K562 (cell line): Measurements from ENCODE around the gene ARL11. TPM values are rescaled to one million over a fixed set of nuclear protein-coding genes. Genes with fewer than 3 reads are reported as not detected.
"Not testable (repeated sequence)": the region's sequence is repeated elsewhere in the genome, so short reads cannot be mapped to it uniquely, and the experiment has no call there.

Experiments
- ATAC-seq: fragments of 200-7000 bp; cut with Tn5 transposase; 3 replicates; pipeline ENCODE4 v1.9.1; 2020; ENCODE audit warnings: moderate library complexity
- BruUV-seq: library from RNA; stranded (reverse); fragments of 400-500 nt; replicated peaks from 2 replicates; lab custom pipeline; 2021; lab: Mats Ljungman, UMichigan
- CTCF ChIA-PET: fragments of 300-600 bp; formaldehyde crosslinking; extraction: SDS; loops from one replicate; lab custom pipeline; 2021; ENCODE audit warnings: low intra/inter-chr PET ratio; lab: Yijun Ruan, JAX
- POLR2A ChIA-PET: fragments of 300-600, 350-650 bp; sonication (Branson Sonifier 250); formaldehyde crosslinking; extraction: SDS; loops from one replicate; lab custom pipeline; 2021; ENCODE audit warnings: antibody characterized with exemption, inconsistent platforms; lab: Yijun Ruan, JAX
- DNase-seq, 4 experiments: peaks; one replicate each; pipeline versions ENCODE4 v3.0.0 to v3.0.0-alpha.2; 2011 to 2018; ENCODE audit warnings: low spot score in 3 of 4, mixed read lengths in 3 of 4; ENCODE audit errors: extremely low read depth in 1 of 4
- FAIRE-seq: peaks from 2 replicates; lab custom pipeline; 2011; peaks lifted over from hg19 to GRCh38; lab: Jason Lieb, UNC
- H2AFZ ChIP-seq: 2 replicates; pipeline ENCODE4 v1.6.0; 2011; ENCODE audit warnings: low read depth, low read length, control low read depth, inconsistent platforms
- H3K27ac ChIP-seq: fragments of 200-600 bp; 3 replicates; pipeline ENCODE4 v1.8.0; 2011; ENCODE audit warnings: low read depth, mild to moderate bottlenecking, control low read depth, inconsistent platforms, low read length, moderate library complexity, mixed read lengths; ENCODE audit errors: extremely low read depth
- H3K27me3 ChIP-seq, 2 experiments: fragments of 300-600 bp in 1 of 2; 2 replicates in 1 of 2; 3 replicates in 1 of 2; pipeline versions ENCODE4 v1.6.0 to v1.8.0; 2011; ENCODE audit warnings: inconsistent platforms in 2 of 2, low read length in 2 of 2, mild to moderate bottlenecking in 1 of 2, mixed read lengths in 1 of 2, moderate library complexity in 1 of 2; ENCODE audit not compliant: control insufficient read depth in 2 of 2, insufficient read depth in 2 of 2
- H3K36me3 ChIP-seq: fragments of 300-600 bp; 3 replicates; pipeline ENCODE4 v1.8.0; 2011; ENCODE audit warnings: mild to moderate bottlenecking, low read length, inconsistent platforms; ENCODE audit not compliant: control insufficient read depth, insufficient read depth
- H3K4me1 ChIP-seq, 2 experiments: fragments of 200-600 bp in 1 of 2; replicated peaks in 1 of 2; 2 replicates in 1 of 2; 3 replicates in 1 of 2; pipeline versions ENCODE4 v1.5.1 to v1.8.0; 2011; ENCODE audit warnings: inconsistent platforms in 2 of 2, low read length in 2 of 2, mild to moderate bottlenecking in 1 of 2, mixed read lengths in 1 of 2, moderate library complexity in 1 of 2; ENCODE audit not compliant: control insufficient read depth in 2 of 2, insufficient read depth in 2 of 2
- H3K4me2 ChIP-seq: 2 replicates; pipeline ENCODE4 v1.6.1; 2011; ENCODE audit warnings: low read length, control low read depth, inconsistent platforms, mixed read lengths; ENCODE audit not compliant: insufficient read depth
- H3K4me3 ChIP-seq: fragments of 200-600 bp; sonication (generic), shearing (Covaris generic); 2 replicates; pipeline ENCODE4 v1.5.1; 2016; ENCODE audit warnings: control low read depth, inconsistent platforms
- H3K79me2 ChIP-seq: fragments of 200-600 bp; 3 replicates; pipeline ENCODE4 v1.8.0; 2011; ENCODE audit warnings: low read length, inconsistent platforms; ENCODE audit not compliant: control insufficient read depth, insufficient read depth
- H3K9ac ChIP-seq, 2 experiments: 2 replicates each; pipeline versions ENCODE4 v1.6.0 to v1.6.1; 2011; ENCODE audit warnings: low read depth in 2 of 2, low read length in 2 of 2, control low read depth in 1 of 2, inconsistent platforms in 1 of 2, mild to moderate bottlenecking in 1 of 2, mixed read lengths in 1 of 2; ENCODE audit not compliant: insufficient read depth in 1 of 2
- H3K9me1 ChIP-seq: one replicate; pipeline ENCODE4 v1.6.0; 2011; ENCODE audit warnings: inconsistent platforms, mild to moderate bottlenecking, low read length, moderate library complexity; ENCODE audit not compliant: control insufficient read depth, insufficient read depth
- H3K9me3 ChIP-seq: replicated peaks from 2 replicates; pipeline ENCODE4 v1.5.1; 2011; ENCODE audit warnings: low read depth, low read length, inconsistent platforms; ENCODE audit not compliant: control insufficient read depth, insufficient read depth
- H4K20me1 ChIP-seq: replicated peaks from 2 replicates; pipeline ENCODE4 v1.6.1; 2011; ENCODE audit warnings: low read length, inconsistent platforms, mixed read lengths; ENCODE audit not compliant: control insufficient read depth, insufficient read depth
- ADNP ChIP-seq: fragments of 200-800 bp; sonication (Bioruptor generic); IDR thresholded peaks from 2 replicates; pipeline ENCODE4 v1.6.1; 2016; ENCODE audit warnings: missing genetic modification characterization, missing compliant biosample characterization
- ATF7 ChIP-seq: fragments of 450-650 bp; IDR thresholded peaks from 2 replicates; pipeline ENCODE4 v1.7.1; 2014; ENCODE audit warnings: mild to moderate bottlenecking, moderate library complexity
- HNRNPLL ChIP-seq: fragments of 200-400 bp; formaldehyde crosslinking; IDR thresholded peaks from 2 replicates; pipeline ENCODE4 v1.6.1; 2017; ENCODE audit warnings: low read length, low read depth, mild to moderate bottlenecking; ENCODE audit not compliant: poor library complexity, severe bottlenecking
- MAX ChIP-seq: sonication (generic); formaldehyde crosslinking; IDR thresholded peaks from 2 replicates; pipeline ENCODE4 v1.9.0; 2022; ENCODE audit warnings: mild to moderate bottlenecking, missing genetic modification reagents
- MTA2 ChIP-seq: fragments of 450-650 bp; IDR thresholded peaks from 2 replicates; pipeline ENCODE4 v1.6.1; 2016; ENCODE audit warnings: low read depth
- OTX1 ChIP-seq: fragments of 450-650 bp; formaldehyde crosslinking; IDR thresholded peaks from 2 replicates; pipeline ENCODE4 v1.4.0; 2022; ENCODE audit warnings: mild to moderate bottlenecking
- PHTF2 ChIP-seq: fragments of 250-450 bp; sonication (Bioruptor Pico); IDR thresholded peaks from 2 replicates; pipeline ENCODE4 v1.5.0; 2021; ENCODE audit warnings: mild to moderate bottlenecking
- RFX1 ChIP-seq: fragments of 450-650 bp; IDR thresholded peaks from 2 replicates; pipeline ENCODE4 v1.6.1; 2016; ENCODE audit warnings: mild to moderate bottlenecking, moderate library complexity
- RFX7 ChIP-seq: fragments of 250-450 bp; sonication (Bioruptor Pico); IDR thresholded peaks from 2 replicates; pipeline ENCODE4 v1.5.1; 2021; ENCODE audit warnings: mild to moderate bottlenecking
- ZBTB34 ChIP-seq: fragments of 250-450 bp; sonication (Bioruptor Pico); IDR thresholded peaks from 2 replicates; pipeline ENCODE4 v1.8.0; 2021; ENCODE audit warnings: mild to moderate bottlenecking, moderate library complexity
- ZC3H8 ChIP-seq: fragments of 450-650 bp; IDR thresholded peaks from 2 replicates; pipeline ENCODE4 v1.6.1; 2017
- ZNF280B ChIP-seq: fragments of 250-450 bp; sonication (Bioruptor Pico); IDR thresholded peaks from 2 replicates; pipeline ENCODE4 v1.5.1; 2021; ENCODE audit warnings: mild to moderate bottlenecking
- WGBS: fragments of 100-300 bp; shearing (Covaris generic); methylation state at CpG from one replicate; pipeline ENCODE4 v1.1.6; 2016; ENCODE audit warnings: low coverage, mixed read lengths; ENCODE audit not compliant: insufficient coverage; ENCODE audit errors: missing lambda C conversion rate; 5-methylcytosine and 5-hydroxymethylcytosine counted together
- in situ Hi-C: fragments of 300-500 bp; cut with MboI; formaldehyde crosslinking; loops from 4 replicates; pipeline ENCODE4 v1.15.0; 2018; ENCODE audit warnings: inconsistent platforms, mixed read lengths
- intact Hi-C: fragments of 100-400 bp; cut with micrococcal nuclease; formaldehyde crosslinking; loops from 2 replicates; pipeline ENCODE4 v1.14.2; 2022
- polyA plus RNA-seq, 8 experiments: library from polyadenylated mRNA; depleted of rRNA in 4 of 8; stranded (reverse) in 5 of 8; unstranded in 3 of 8; fragments of >200 nt; fragmentation: Nextera tagmentation in 2 of 8; fragmentation: Illumina TruSeq in 1 of 8; extraction: Ambion mirVana in 2 of 8; extraction: Trizol in 1 of 8; gene quantifications; 2 replicates each; pipeline versions ENCODE4 v1.2.1 to v1.2.3, GENCODE V29; 2011 to 2014; ENCODE audit warnings: inconsistent platforms in 1 of 8, missing spikeins in 1 of 8
- total RNA-seq, 7 experiments: library from RNA; depleted of rRNA in 6 of 7; stranded (reverse); fragments of >200 nt in 6 of 7; fragmentation: Illumina TruSeq in 2 of 7; extraction: Trizol in 2 of 7; gene quantifications; 2 replicates each; pipeline versions ENCODE4 v1.2.1 to v1.2.3, GENCODE V29; 2011 to 2021; ENCODE audit warnings: low replicate concordance in 1 of 7

ARL11 gene
- total and polyA plus RNA-seq, 9 of the 15 experiments (the other 6 are each of a cell fraction or from before 2014, with no cell fraction given), result 0.18 to 0.87 (median 0.45) TPM

GRCh38 chr13:49610176-49610575, 18.1 kb upstream of the ARL11 start:
- no peak for TF ChIP-seq ZBTB34
- no peak for TF ChIP-seq HNRNPLL
- TF ChIP-seq RFX1, result no peak
- no peak for TF ChIP-seq RFX7 (CRISPR knock-in tag)
- TF ChIP-seq MAX (CRISPR knock-in tag), result no peak
- TF ChIP-seq PHTF2 (CRISPR knock-in tag), result no peak
- TF ChIP-seq ADNP (tag), result no peak
- no peak for TF ChIP-seq OTX1 (CRISPR knock-in tag)
- no peak for TF ChIP-seq ATF7
- TF ChIP-seq MTA2, result no peak
- TF ChIP-seq ZC3H8, result no peak
- TF ChIP-seq ZNF280B (CRISPR knock-in tag), result no peak
- H3K4me3 ChIP-seq, result no peak overlapping the region
- H3K4me2 ChIP-seq, result no peak overlapping the region
- FAIRE-seq (no peak), ATAC-seq (no peak), DNase-seq (no peak)
- H3K9ac ChIP-seq, result no peak overlapping the region
- intact Hi-C loops (no loop called here), in situ Hi-C loops (loop anchor here (5.0 to 10.0 kb wide), 2 partner anchors 185 to 303 kb away; no protein-coding TSS in a partner anchor)
- no peak overlapping the region for H2AFZ ChIP-seq
- 38% methylated on average over 1 of the region's 1 CpG for WGBS
- no peaks in the 10 kb centered on the region for H4K20me1 ChIP-seq
- H3K9me3 ChIP-seq, result no peaks in the 10 kb centered on the region
- H3K27ac ChIP-seq, result no peak overlapping the region
- H3K4me1 ChIP-seq, result no peaks in the 10 kb centered on the region
- POLR2A ChIA-PET, result no interaction called here
- CTCF ChIA-PET, result no interaction called here
- H3K36me3 ChIP-seq, result no peaks in the 10 kb centered on the region
- H3K27me3 ChIP-seq, result no peaks in the 10 kb centered on the region
- H3K9me1 ChIP-seq, result no peaks in the 10 kb centered on the region
- BruUV-seq, result no TSS peak
- H3K79me2 ChIP-seq, result no peaks in the 10 kb centered on the region

GRCh38 chr13:49612042-49612441, 16.3 kb upstream of the ARL11 start:
- H3K4me2 ChIP-seq, BruUV-seq, DNase-seq, H3K9me3 ChIP-seq, ATAC-seq, intact Hi-C loops, POLR2A ChIA-PET, H3K9me1 ChIP-seq, H3K4me3 ChIP-seq, H3K36me3 ChIP-seq, CTCF ChIA-PET, H2AFZ ChIP-seq, H3K4me1 ChIP-seq, H3K9ac ChIP-seq, H3K27me3 ChIP-seq, FAIRE-seq, H3K27ac ChIP-seq, H4K20me1 ChIP-seq, H3K79me2 ChIP-seq: not testable (repeated sequence)
- WGBS, result no CpG with 5 or more reads among the region's 3 CpGs
- in situ Hi-C loops, result loop anchor here (5.0 to 10.0 kb wide), 2 partner anchors 187 to 305 kb away; no protein-coding TSS in a partner anchor
